Activated CD4-positive, alpha-beta T cell treated with anti-CD3 and anti-CD28 coated beads, Interleukin-2, amount 50 U/mL, for 1 hour (primary cell): Measurements from ENCODE around the gene RYK.
A peak's percentile ranks its signal among the peaks of the same experiment; 100 is the strongest.
"Not testable (repeated sequence)": the region's sequence is repeated elsewhere in the genome, so short reads cannot be mapped to it uniquely, and the experiment has no call there.

Experiments used
- DNase-seq: peaks from one replicate; pipeline ENCODE4 v3.0.0-alpha.2; 2020

RYK gene

DNA sequence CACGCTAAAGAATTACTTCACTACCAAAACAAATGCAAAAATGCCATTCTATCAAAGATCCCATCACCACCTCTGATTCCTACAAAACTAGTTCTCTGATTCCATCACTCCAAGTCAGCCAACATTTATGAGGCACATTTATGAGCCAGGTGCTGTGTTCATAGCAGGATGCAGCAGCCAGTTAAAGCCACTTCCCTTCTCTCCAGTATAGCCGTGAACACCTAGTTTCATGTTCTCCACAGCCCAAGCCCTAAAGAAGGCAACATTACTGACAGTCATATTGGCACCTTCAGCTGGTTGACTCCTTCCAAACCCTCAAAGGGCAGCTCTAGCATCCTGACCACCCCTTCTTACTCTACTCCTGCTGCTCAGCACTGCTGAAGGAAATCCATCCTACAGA lies 36.4 kb downstream of the RYK start:
- DNase-seq: no peak

DNA sequence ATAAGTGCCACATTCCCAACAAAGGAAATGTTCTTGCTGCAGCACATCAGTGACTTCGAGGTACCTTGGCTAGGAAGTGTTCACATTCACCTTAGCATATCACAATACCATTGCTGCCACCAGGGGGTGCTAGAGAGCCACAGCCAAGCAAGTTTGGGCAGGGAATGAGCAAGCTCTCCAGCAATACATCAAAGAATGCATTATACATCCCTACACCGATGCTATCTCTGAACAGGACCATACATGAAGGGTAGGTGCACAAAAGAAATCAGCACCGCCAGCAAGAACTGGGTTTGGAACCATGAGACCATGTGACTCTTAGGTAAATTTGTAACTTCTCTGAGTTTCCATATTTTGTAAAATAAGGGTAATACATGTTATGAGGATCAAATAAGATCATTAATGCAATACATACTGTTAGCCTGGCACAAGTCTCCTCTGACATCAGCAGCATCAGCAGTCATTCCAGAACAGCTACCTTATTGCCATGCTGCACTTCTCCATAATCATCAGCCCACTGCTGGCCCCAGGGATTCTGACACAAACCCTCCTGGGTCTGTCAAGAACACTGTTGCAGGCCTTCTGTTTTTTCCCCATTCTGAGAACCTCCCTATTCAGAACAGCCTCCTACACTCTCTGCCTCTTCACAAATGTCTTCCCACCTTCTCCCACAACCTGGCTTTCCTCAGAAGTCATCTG lies 37.5 kb downstream of the RYK start:
- peak; percentile 89 for DNase-seq

- peak; percentile 6 for DNase-seq
Measured at GRCh38 chr3:134211797-134212196, 38.9 kb downstream of the RYK start.

DNA sequence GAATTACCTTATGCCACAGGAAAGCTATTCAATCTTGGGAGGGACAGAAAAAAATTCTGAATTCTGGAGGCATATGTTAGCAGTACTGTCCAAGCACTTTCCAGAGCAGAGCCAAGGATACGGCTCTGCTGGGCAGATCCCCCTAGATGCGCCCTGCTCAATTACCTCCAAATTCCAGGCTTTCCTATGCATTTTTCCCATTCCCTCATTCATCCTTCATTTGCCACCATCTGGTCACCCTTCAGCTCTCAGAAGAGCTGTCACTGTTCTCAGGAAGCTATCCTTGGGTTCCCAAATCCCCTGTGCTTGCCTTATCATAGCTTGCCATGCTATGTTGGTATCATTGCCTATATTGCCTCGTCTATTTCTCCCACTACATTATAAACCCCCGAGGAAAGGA lies 45.2 kb downstream of the RYK start:
- no peak for DNase-seq

DNA sequence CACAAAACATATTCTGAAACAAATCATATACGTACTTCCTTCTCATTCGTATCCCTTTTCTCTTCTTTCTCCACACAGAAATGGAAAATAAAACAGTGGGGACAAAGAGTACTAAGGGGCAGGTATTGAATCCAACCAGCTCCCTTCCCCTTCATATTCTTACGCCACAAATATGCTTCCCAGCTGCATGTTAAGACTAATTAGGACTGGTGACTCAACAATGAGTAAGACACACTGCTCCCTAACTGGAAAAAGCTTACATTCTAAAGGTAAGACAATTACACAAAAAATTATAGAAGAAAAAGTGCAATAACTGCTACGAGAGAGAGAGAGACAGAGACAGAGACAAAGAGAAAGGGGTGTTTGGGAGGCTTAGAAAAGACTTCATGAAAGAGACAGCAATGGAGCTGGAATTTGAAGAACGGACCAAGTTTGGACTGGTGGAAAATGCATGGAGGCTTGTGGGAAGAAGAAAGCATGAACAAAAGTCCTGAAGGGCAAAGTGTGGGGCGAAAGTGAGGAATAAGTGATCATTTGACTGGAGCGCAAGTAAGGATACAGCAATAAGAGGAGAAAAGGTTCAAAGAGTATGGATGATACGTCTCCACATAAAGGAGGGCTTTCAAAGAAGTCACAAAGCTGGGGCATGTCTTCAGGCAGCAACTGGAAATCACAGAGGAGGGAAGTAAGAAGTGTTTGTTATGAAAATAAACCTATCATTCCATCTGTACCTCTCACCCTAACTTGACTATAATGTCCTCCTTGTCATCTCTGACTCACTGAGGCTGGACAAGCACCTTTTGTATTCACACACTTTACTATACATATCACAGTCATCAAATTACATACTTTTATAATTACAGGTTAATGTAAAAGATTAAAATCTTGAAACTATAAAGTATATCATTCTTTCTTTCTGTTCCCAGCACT lies 49.2 kb downstream of the RYK start:
- DNase-seq: no peak

DNA sequence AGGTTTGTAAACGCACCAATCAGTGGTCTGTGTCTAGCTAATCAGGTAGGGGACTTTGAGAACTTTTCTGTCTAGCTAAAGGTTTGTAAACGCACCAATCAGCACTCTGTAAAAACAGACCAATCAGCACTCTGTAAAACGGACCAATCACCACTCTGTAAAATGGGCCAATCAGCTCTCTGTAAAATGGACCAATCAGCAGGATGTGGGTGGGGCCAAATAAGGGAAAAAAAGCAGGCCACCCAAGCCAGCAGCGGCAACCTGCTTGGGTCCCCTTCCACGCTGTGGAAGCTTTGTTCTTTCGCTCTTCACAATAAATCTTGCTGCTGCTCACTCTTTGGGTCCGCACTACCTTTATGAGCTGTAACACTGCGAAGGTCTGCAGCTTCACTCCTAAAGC lies 50.8 kb downstream of the RYK start:
- not testable (repeated sequence) for DNase-seq

- no peak for DNase-seq
Measured at GRCh38 chr3:134199240-134199639, 51.4 kb downstream of the RYK start.

- no peak for DNase-seq
Measured at GRCh38 chr3:134198414-134198813, 52.2 kb downstream of the RYK start.

GRCh38 chr3:134197681-134198261 lies 52.9 kb downstream of the RYK start:
- DNase-seq: no peak

DNA sequence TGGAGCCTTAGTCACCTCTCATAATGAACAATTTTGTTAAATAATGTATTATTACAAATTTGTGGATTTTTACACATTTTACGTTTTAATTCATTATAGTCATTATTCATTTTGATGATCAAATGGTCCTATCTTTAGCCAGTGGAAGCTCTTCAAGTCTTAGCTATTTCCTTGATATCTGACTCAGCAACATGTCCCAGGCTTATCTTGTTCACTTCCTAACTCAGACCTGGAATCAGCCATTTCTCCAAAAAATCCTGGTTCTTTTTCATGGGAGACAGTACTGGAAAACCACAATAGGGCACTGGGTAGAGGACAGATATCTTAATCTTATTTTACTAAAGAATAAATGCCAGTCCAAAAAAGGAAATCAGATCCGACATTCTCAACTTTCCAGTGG lies 56.4 kb downstream of the RYK start:
- no peak for DNase-seq

GRCh38 chr3:134190250-134190649 lies 60.4 kb downstream of the RYK start:
- DNase-seq: no peak

GRCh38 chr3:134189849-134190248 lies 60.8 kb downstream of the RYK start:
- no peak for DNase-seq

DNA sequence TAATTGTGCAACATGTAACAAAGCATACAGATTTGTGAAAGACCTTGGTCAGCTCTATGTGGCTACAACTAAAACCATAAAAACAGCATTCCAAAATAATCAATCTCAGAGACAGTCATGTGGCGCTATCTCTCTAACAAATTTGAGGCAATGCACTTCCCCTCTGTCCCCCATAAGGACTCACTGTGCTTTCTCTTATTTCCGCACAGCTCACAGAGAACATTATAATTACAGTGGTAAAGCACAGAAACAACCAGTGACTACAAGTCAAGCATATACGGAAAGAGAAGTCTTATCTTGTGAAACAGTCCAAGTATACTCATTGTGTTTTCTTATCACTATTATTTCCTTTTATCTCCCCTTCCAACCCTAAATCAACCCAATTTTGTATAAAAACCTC lies 64.3 kb downstream of the RYK start:
- DNase-seq: no peak

DNA sequence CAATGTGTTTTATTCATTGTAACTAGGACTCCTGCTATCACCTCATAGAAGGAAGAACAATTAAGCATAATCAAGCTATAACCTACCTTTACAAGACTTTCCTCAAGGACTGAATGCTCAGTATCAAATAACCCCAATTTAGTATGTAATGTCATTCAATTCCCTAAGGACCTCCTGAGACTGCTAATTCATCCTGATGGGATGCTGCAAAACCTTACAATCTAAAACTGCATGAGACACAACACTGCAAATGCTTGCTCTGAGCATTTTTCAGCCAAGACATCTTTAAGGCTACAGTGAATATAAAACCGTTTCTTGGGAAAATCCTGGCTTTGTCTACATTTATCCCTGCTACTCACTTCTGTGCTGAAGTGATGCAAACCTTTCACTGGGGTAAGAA lies 69.9 kb downstream of the RYK start:
- DNase-seq: no peak

- no peak for DNase-seq
Measured at GRCh38 chr3:134179508-134179907, 71.2 kb downstream of the RYK start.

DNA sequence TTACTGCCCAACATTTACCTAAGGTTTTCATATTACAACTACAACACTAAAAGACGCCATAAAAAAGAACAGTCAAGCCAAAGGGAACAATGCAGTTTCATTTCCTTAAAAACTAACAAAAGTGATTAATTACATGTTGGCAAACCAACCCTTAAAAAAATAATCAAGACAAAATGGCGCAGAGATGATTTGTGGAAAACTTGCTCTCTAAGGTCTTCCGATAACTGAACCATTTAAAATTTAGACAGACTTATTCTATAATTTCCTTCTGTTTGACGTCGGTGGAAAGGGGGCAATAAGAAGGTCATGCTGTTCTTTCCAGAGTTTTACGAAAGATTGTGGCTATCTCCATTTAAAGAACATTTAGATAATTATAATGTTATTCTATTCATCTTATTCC lies 87.6 kb downstream of the RYK start:
- no peak for DNase-seq

DNA sequence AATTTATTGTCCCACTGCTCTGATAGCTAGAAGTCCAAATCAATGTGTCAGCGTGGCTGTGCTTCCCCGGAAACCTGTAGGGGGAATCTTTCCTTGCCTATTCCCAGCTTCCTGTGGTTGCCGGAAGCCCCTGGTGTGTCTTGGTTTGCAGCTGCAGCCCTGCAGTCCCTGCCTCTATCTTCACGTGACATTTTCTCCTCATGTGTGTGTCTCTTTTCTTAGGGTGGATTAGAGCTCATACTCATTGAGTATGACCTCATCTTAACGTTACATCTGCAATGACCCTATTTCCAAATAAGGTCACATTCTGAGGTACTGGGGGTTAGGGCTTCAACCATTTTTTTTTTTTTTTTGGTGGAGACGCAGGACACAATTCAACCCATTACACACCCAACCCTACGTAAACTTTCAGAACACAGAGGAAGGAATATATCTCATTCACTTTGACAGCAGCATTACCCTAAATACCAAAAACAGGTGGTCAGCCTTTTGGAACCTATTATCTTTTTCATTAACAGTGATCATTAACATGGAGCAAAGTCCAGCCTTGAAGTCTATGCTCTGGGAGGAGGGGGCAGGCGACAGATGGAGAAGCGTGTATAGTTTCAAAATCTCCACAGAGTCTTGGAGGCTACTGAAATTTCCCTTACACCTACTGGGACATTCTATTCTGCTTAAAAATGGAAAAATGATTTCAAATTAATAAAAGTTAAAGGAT lies 88.6 kb downstream of the RYK start:
- DNase-seq: no peak

GRCh38 chr3:134155446-134155845 lies 95.2 kb downstream of the RYK start:
- no peak for DNase-seq

- no peak for DNase-seq
Measured at GRCh38 chr3:134153761-134154160, 96.9 kb downstream of the RYK start.

GRCh38 chr3:134150476-134150875 lies 100.2 kb downstream of the RYK start:
- DNase-seq: no peak

DNA sequence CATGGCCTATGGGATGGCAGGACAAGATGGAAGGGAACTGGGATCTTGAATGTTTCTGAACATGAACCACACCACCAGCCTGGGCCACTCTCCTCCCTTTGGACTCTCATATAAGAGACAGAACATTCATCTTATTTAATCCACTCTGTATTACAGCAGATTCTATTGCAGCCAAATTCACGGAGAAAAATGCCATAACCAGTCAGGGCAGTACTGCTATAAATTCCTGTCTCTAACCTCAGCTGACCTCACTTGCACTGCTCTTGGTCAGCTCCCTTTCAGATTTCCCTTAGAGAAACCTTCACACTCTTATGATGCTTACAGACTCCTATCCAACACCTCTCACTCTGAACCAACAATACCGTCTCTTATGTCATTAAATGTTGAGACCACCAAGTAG lies 101.4 kb downstream of the RYK start:
- DNase-seq: no peak

GRCh38 chr3:134148534-134148933 lies 102.1 kb downstream of the RYK start:
- DNase-seq: no peak

DNA sequence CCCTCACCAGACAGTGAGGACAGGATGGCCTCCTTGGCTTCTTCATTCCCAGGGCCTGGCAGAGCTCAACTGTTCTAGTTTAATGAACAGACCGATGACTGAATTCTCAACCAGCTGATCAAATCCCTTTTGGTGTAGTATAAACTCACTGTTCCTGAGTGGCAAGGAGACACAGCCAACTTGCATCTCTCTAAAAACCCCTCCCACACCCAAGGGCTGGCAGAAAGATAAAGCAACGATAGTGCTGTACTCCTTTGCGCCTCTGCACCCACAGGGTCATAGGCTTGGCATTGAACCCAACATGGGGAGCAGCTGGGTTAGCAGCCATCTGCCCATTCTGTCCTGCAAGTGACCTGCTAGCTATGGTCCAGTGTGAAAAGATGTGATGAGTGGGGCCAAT lies 103.2 kb downstream of the RYK start:
- DNase-seq: no peak
